HTR-8/SVneo (cell line): ENCODE data around the gene PLXNA4.

Experiments
- DNase-seq: peaks from one replicate; pipeline ENCODE4 v3.0.0; 2011; ENCODE audit warnings: low spot score, mixed read lengths; ENCODE audit not compliant: insufficient read length
- FAIRE-seq: peaks from 2 replicates; lab custom pipeline; 2011; peaks lifted over from hg19 to GRCh38; lab: Jason Lieb, UNC

PLXNA4 gene

GRCh38 chr7:132429181-132429580 is 147.1 kb downstream of the PLXNA4 start:
- no peak for FAIRE-seq

GRCh38 chr7:132428247-132428919 is 147.9 kb downstream of the PLXNA4 start:
- DNase-seq = no peak
- FAIRE-seq = no peak

More at GRCh38 chr7:132429181-132429580, 147.1 kb downstream of the PLXNA4 start:
- DNase-seq = no peak

- FAIRE-seq = no peak
- no peak for DNase-seq
These were observed 150.3 kb downstream of the PLXNA4 start for GRCh38 chr7:132425942-132426341.

- DNase-seq (no peak), FAIRE-seq (no peak)
These were observed 151.2 kb downstream of the PLXNA4 start for GRCh38 chr7:132424821-132425724.

- DNase-seq (no peak), FAIRE-seq (no peak)
These were observed 152.0 kb downstream of the PLXNA4 start for GRCh38 chr7:132424277-132424676.

GRCh38 chr7:132423594-132424200 is 152.6 kb downstream of the PLXNA4 start:
- FAIRE-seq = no peak
- DNase-seq = no peak

- no peak for DNase-seq
- FAIRE-seq = no peak
These were observed 153.7 kb downstream of the PLXNA4 start for GRCh38 chr7:132422502-132423111.

- DNase-seq (no peak), FAIRE-seq (no peak)
These were observed 155.7 kb downstream of the PLXNA4 start for GRCh38 chr7:132420527-132420926.

- FAIRE-seq = no peak
- no peak for DNase-seq
These were observed 156.7 kb downstream of the PLXNA4 start for GRCh38 chr7:132419542-132419941.

GRCh38 chr7:132418840-132419239 is 157.4 kb downstream of the PLXNA4 start:
- FAIRE-seq (no peak), DNase-seq (no peak)

- no peak for FAIRE-seq
These were observed 159.0 kb downstream of the PLXNA4 start for GRCh38 chr7:132417103-132417906.

GRCh38 chr7:132416395-132416794 is 159.9 kb downstream of the PLXNA4 start:
- FAIRE-seq (no peak), DNase-seq (no peak)

More at GRCh38 chr7:132417103-132417906, 159.0 kb downstream of the PLXNA4 start:
- DNase-seq = no peak

GRCh38 chr7:132415259-132415658 is 161.0 kb downstream of the PLXNA4 start:
- FAIRE-seq = no peak
- no peak for DNase-seq

GRCh38 chr7:132414857-132415256 is 161.4 kb downstream of the PLXNA4 start:
- DNase-seq (no peak), FAIRE-seq (no peak)

- DNase-seq (no peak), FAIRE-seq (no peak)
These were observed 163.8 kb downstream of the PLXNA4 start for GRCh38 chr7:132412435-132412834.

- no peak for FAIRE-seq
- DNase-seq = no peak
These were observed 165.3 kb downstream of the PLXNA4 start for GRCh38 chr7:132410861-132411541.

GRCh38 chr7:132410385-132410784 is 165.9 kb downstream of the PLXNA4 start:
- DNase-seq (no peak), FAIRE-seq (no peak)

GRCh38 chr7:132407764-132408163 is 168.5 kb downstream of the PLXNA4 start:
- DNase-seq = no peak
- FAIRE-seq = no peak

- DNase-seq (no peak), FAIRE-seq (no peak)
These were observed 170.2 kb downstream of the PLXNA4 start for GRCh38 chr7:132406039-132406438.
